Fibroblast of lung (primary cell): ENCODE measurements around the gene CST9. TPM values are rescaled to one million over a fixed set of nuclear protein-coding genes. Genes with fewer than 3 reads are reported as not detected.

Experiments
- DNase-seq, 2 donors: peaks; one replicate each; pipeline versions ENCODE4 v3.0.0 to v3.0.0-alpha.2; 2010; ENCODE audit warnings: low read depth in 2 of 2
- H2AFZ ChIP-seq: 2 replicates; pipeline ENCODE4 v1.5.1; 2012; ENCODE audit warnings: low read length, control low read depth, inconsistent platforms
- H3K27ac ChIP-seq: 2 replicates; pipeline ENCODE4 v1.5.1; 2011; ENCODE audit warnings: low read length, control low read depth; ENCODE audit not compliant: insufficient read depth
- H3K27me3 ChIP-seq: 2 replicates; pipeline ENCODE4 v1.5.1; 2011; ENCODE audit warnings: mild to moderate bottlenecking, low read length; ENCODE audit not compliant: control insufficient read depth, insufficient read depth
- H3K36me3 ChIP-seq: 2 replicates; pipeline ENCODE4 v1.5.1; 2011; ENCODE audit warnings: low read length; ENCODE audit not compliant: control insufficient read depth, insufficient read depth
- H3K4me1 ChIP-seq: 2 replicates; pipeline ENCODE4 v1.5.1; 2011; ENCODE audit warnings: low read length; ENCODE audit not compliant: control insufficient read depth, insufficient read depth; ENCODE audit errors: extremely low read depth
- H3K4me2 ChIP-seq: 2 replicates; pipeline ENCODE4 v1.5.1; 2011; ENCODE audit warnings: low read length, control low read depth; ENCODE audit not compliant: insufficient read depth; ENCODE audit errors: extremely low read depth
- H3K4me3 ChIP-seq, 4 experiments: fragments of 200-600 bp in 1 of 4; sonication (generic) in 1 of 4; replicated peaks in 1 of 4; 2 replicates each; pipeline ENCODE4 v1.5.1; 2011 to 2016; ENCODE audit warnings: low read length in 4 of 4, low read depth in 3 of 4, mild to moderate bottlenecking in 3 of 4, control low read depth in 2 of 4, inconsistent platforms in 1 of 4, mixed read lengths in 1 of 4; ENCODE audit not compliant: insufficient read depth in 1 of 4; ENCODE audit errors: control extremely low read depth in 1 of 4
- H3K79me2 ChIP-seq: 2 replicates; pipeline ENCODE4 v1.5.1; 2012; ENCODE audit warnings: mild to moderate bottlenecking, low read length, inconsistent platforms; ENCODE audit not compliant: control insufficient read depth, insufficient read depth
- H3K9ac ChIP-seq: 2 replicates; pipeline ENCODE4 v1.5.1; 2011; ENCODE audit warnings: mild to moderate bottlenecking, low read length, control low read depth; ENCODE audit not compliant: insufficient read depth
- H3K9me3 ChIP-seq: 2 replicates; pipeline ENCODE4 v1.5.1; 2012; ENCODE audit warnings: low read depth, low read length; ENCODE audit not compliant: control insufficient read depth, insufficient read depth
- H4K20me1 ChIP-seq: 2 replicates; pipeline ENCODE4 v1.5.1; 2011; ENCODE audit warnings: low read length; ENCODE audit not compliant: control insufficient read depth, insufficient read depth; ENCODE audit errors: extremely low read depth
- EZH2 ChIP-seq: IDR thresholded peaks from 2 replicates; pipeline ENCODE4 v1.5.1; 2012; ENCODE audit warnings: low read length, control low read depth, mild to moderate bottlenecking; ENCODE audit errors: missing control alignments
- polyA plus RNA-seq, 2 donors: library from polyadenylated mRNA; depleted of rRNA in 1 of 2; stranded (reverse) in 1 of 2; unstranded in 1 of 2; fragments of >200 nt; gene quantifications; 2 replicates each; pipeline ENCODE4 v1.2.1, GENCODE V29; 2011 to 2012; ENCODE audit warnings: missing spikeins in 1 of 2
- total RNA-seq: library from RNA; depleted of rRNA; stranded (reverse); fragments of >200 nt; gene quantifications from 2 replicates; pipeline ENCODE4 v1.2.1, GENCODE V29; 2014
- TF ChIP-seq, protein P1 (sequence below), 2 donors: IDR thresholded peaks in 1 of 2; conservative IDR thresholded peaks in 1 of 2; 1 replicate in 1 of 2; 2 replicates in 1 of 2; pipeline ENCODE4 v1.5.1; 2011 to 2012; ENCODE audit warnings: low read length in 2 of 2, control low read depth in 1 of 2, inconsistent platforms in 1 of 2, low read depth in 1 of 2, mild to moderate bottlenecking in 1 of 2

CST9 gene
- total and polyA plus RNA-seq, 2 donors (not counting 1 experiment from before 2014, with no cell fraction given) = not detected

DNA sequence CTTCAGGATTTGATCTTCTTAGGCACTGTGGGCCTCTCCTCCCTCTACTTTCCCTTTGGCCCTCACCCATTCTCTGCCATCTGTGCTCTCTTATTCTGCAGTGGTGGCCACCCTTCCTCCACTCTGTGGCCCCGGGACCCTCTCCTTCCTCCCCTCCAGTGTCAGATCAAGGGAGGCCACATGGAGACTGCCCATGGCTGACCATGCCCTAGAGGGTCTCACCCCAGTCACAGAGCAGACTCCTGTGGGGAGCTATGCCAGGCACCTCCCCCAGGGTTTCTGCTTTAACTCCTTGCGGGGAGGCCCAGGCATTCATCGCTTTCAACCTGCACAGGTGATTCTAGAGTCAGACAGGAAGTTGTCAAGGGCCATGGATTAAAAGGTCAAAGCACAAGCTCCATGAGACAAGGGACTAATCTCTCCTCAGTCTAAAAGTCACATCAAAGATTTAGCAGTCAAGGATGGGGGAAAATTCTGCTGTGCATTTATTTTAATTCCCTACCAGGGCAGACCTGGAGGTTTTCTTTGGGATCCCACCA lies 47.8 kb upstream of the CST9 start:
- no peak overlapping the region for H3K27ac ChIP-seq
- no peak overlapping the region for H2AFZ ChIP-seq
- no peak overlapping the region for H3K4me3 ChIP-seq
- H3K9me3 ChIP-seq = no peaks in the 10 kb centered on the region
- no peaks in the 10 kb centered on the region for H3K27me3 ChIP-seq
- no peaks in the 10 kb centered on the region for H4K20me1 ChIP-seq
- H3K36me3 ChIP-seq = no peaks in the 10 kb centered on the region
- no peak for DNase-seq
- no peak for TF ChIP-seq EZH2
- TF ChIP-seq, protein P1, sequence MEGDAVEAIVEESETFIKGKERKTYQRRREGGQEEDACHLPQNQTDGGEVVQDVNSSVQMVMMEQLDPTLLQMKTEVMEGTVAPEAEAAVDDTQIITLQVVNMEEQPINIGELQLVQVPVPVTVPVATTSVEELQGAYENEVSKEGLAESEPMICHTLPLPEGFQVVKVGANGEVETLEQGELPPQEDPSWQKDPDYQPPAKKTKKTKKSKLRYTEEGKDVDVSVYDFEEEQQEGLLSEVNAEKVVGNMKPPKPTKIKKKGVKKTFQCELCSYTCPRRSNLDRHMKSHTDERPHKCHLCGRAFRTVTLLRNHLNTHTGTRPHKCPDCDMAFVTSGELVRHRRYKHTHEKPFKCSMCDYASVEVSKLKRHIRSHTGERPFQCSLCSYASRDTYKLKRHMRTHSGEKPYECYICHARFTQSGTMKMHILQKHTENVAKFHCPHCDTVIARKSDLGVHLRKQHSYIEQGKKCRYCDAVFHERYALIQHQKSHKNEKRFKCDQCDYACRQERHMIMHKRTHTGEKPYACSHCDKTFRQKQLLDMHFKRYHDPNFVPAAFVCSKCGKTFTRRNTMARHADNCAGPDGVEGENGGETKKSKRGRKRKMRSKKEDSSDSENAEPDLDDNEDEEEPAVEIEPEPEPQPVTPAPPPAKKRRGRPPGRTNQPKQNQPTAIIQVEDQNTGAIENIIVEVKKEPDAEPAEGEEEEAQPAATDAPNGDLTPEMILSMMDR (conservative IDR thresholded peaks at IDR 0.05 in 1 of 2, IDR thresholded peaks at IDR 0.05 in 1 of 2; ENCODE audit: low read depth in 1 of 2, low read length in 2 of 2) = no peak
- no peaks in the 10 kb centered on the region for H3K79me2 ChIP-seq
- no peak overlapping the region for H3K9ac ChIP-seq
- H3K4me1 ChIP-seq = no peaks in the 10 kb centered on the region
- no peak overlapping the region for H3K4me2 ChIP-seq

DNA sequence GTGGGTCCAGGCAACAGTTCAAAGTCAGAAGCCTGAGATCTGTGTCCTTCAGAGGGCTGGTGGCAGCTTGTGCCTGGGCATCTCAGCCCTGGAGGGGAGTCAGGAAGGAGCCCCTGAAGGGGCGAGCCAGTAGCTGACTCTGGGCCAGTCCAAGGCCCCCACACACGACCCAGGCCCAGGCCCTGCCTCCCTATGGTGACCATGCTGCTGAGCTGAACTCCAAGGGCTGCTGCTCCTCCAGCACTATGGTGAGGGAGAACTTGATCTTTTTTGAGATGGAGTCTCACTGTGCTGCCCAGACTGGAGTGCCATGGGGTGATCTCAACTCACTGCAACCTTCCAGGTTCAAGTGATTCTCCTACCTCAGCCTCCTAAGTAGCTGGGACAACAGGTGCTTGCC lies 47.2 kb upstream of the CST9 start:
- H3K9ac ChIP-seq = no peak overlapping the region
- no peak for DNase-seq
- TF ChIP-seq, protein P1 (conservative IDR thresholded peaks at IDR 0.05 in 1 of 2, IDR thresholded peaks at IDR 0.05 in 1 of 2; ENCODE audit: low read depth in 1 of 2, low read length in 2 of 2) = no peak
- no peak for TF ChIP-seq EZH2

DNA sequence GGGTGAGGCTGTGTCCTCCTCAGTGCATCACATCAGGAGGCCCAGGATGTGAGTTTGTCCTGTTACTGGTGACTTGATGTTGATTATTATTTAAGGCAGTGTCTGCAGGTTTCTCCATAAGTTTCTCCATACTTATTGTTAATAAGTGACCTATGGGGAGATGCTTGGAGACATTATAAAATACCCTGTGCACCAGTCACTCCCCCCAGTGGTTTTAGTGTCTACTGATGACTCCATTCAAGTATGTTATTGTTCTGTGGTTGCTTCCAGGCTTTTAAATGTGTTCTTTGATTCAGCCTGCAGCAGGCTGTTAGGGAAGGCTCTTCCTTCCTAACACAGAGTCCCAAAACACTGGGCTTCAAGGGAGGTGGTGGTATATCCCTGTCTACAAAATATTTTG lies 46.7 kb upstream of the CST9 start:
- no peaks in the 10 kb centered on the region for H3K4me1 ChIP-seq
- H3K36me3 ChIP-seq = no peaks in the 10 kb centered on the region
- H3K79me2 ChIP-seq = no peaks in the 10 kb centered on the region
- H2AFZ ChIP-seq = no peak overlapping the region
- no peak overlapping the region for H3K4me2 ChIP-seq
- H3K9ac ChIP-seq = no peak overlapping the region
- TF ChIP-seq EZH2 = no peak
- TF ChIP-seq, protein P1 (conservative IDR thresholded peaks at IDR 0.05 in 1 of 2, IDR thresholded peaks at IDR 0.05 in 1 of 2; ENCODE audit: low read depth in 1 of 2, low read length in 2 of 2) = no peak
- H3K27ac ChIP-seq = no peak overlapping the region
- no peak for DNase-seq
- H3K9me3 ChIP-seq = no peaks in the 10 kb centered on the region
- no peak overlapping the region for H3K4me3 ChIP-seq
- H4K20me1 ChIP-seq = no peaks in the 10 kb centered on the region
- no peaks in the 10 kb centered on the region for H3K27me3 ChIP-seq

More for the DNA sequence above, 47.2 kb upstream of the CST9 start:
- Histone ChIP-seq H3K27me3 (no peaks in the 10 kb centered on the region), H3K4me2 (no peak overlapping the region), H4K20me1 (no peaks in the 10 kb centered on the region), H3K27ac (no peak overlapping the region), H3K9me3 (no peaks in the 10 kb centered on the region), H3K36me3 (no peaks in the 10 kb centered on the region), H3K4me3 (no peak overlapping the region), H3K79me2 (no peaks in the 10 kb centered on the region), H3K4me1 (no peaks in the 10 kb centered on the region), H2AFZ (no peak overlapping the region)
